Fibroblast of mammary gland (primary cell): Measurements from ENCODE around the gene MAP3K8.

Source experiments
- DNase-seq: peaks from one replicate; pipeline ENCODE4 v3.0.0-alpha.2; 2010; ENCODE audit warnings: low read depth
- H3K4me3 ChIP-seq: 2 replicates; pipeline ENCODE4 v1.5.1; 2011; ENCODE audit warnings: low read depth, mild to moderate bottlenecking, low read length, moderate library complexity; ENCODE audit not compliant: control insufficient read depth
- TF ChIP-seq, protein P1 (sequence below): conservative IDR thresholded peaks from 2 replicates; pipeline ENCODE4 v1.5.1; 2011; ENCODE audit warnings: low read depth, low read length, inconsistent platforms; ENCODE audit not compliant: control insufficient read depth, insufficient read depth

Gene MAP3K8

DNA sequence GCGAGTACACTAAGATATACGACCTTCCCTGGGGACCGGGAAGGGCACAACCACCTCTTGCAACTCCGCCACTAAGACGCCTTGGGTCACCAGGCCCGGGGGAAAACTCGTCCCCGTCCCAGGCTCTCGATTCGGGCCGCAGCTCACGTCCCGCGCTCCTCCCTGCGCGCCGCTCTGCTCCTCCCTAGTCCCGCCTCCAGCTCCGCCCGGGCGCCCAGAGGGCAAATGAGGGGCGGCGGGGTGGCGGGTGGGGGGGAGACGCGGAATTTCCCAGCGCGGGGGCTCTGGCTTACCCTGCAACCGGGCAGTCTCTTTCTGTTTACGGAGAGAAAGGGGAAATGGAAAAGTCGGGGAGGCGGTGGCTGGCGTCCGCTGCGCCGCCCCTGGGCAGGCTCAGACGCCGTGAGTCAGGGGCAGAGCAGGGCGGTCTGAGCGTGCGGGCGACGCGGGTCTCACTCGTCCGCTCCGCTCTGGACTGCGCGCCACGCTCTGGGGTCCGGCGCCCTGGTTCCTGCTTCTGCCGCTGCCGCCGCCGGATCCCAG, at the start of gene MAP3K8:
Gene MAP3K8 (plus strand): TSS at position 455 of the 543 bp plus-strand sequence. CDS start 4,755 bp downstream, outside the sequence.
- peak; percentile 75 for DNase-seq

DNA sequence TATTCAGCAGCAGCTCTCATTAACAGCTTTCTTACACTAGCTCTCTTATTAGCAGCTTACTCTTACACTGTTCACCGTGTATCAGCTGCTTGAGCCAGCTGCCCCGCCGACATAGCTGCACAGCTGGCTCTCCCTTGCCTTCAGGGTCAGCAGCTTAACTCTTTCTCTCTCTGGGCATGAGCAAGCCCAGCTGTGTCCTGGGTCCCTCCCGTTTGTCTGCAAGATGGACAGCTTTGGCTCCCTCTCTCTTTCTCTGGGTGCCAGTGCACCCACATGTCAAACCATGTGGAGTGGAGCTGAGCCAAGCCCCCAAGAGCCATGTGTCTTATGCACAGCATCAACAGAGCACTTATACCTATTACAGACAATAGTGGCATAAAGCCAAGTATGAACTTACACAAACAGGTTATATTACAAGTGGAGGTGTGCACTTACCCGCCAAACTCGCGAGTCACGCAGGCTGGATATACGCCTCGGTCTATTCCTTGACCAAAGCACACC, 49.2 kb upstream of the MAP3K8 start:
- TF ChIP-seq, protein P1, sequence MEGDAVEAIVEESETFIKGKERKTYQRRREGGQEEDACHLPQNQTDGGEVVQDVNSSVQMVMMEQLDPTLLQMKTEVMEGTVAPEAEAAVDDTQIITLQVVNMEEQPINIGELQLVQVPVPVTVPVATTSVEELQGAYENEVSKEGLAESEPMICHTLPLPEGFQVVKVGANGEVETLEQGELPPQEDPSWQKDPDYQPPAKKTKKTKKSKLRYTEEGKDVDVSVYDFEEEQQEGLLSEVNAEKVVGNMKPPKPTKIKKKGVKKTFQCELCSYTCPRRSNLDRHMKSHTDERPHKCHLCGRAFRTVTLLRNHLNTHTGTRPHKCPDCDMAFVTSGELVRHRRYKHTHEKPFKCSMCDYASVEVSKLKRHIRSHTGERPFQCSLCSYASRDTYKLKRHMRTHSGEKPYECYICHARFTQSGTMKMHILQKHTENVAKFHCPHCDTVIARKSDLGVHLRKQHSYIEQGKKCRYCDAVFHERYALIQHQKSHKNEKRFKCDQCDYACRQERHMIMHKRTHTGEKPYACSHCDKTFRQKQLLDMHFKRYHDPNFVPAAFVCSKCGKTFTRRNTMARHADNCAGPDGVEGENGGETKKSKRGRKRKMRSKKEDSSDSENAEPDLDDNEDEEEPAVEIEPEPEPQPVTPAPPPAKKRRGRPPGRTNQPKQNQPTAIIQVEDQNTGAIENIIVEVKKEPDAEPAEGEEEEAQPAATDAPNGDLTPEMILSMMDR, result peak; percentile 39
- H3K4me3 ChIP-seq, result no peak overlapping the region
- DNase-seq, result peak; percentile 38

More for the DNA sequence above, at the start of gene MAP3K8:
- peak within 1 kb of the TSS; percentile 80 for H3K4me3 ChIP-seq
- TF ChIP-seq, protein P1, result no peak

DNA sequence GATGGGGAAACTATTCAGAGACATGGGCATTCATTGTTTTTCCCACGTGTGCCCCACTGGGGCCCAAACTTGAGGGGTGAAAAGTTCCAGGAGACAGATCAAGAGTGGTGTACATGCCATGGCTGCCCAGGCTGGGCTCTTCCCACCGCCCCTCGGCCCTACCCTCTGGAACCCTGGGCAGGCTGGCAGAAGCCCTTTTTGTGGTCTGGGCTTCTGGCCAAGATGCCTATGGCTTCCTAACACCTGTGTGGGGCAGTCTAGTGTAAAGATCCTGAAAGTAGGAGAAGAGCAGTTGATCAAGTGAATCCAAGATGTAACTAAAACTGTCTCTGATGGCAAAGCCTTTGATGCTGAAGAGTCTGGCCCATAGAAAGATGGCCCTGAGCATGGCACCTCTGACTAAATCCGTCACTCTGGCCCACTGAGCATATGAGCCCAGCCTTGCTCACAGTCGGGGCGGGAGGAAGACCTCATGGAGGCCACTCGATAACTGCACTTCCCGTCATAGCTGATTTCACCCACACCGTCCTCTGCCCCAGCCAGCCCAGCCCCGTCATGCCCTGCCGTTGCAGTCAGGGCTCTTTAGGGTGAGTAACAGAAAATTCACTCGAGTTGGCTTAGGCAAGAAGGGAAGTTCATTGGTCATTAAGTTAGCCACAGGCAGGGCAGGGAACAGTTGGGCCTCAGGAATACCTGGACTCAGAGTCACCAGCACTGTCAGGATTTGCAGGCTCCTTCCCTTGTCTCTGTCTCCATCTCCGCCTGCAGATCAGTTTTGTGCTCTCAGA, 47.0 kb upstream of the MAP3K8 start:
- no peak overlapping the region for H3K4me3 ChIP-seq
- peak; percentile 22 for DNase-seq
- TF ChIP-seq, protein P1, result no peak

DNA sequence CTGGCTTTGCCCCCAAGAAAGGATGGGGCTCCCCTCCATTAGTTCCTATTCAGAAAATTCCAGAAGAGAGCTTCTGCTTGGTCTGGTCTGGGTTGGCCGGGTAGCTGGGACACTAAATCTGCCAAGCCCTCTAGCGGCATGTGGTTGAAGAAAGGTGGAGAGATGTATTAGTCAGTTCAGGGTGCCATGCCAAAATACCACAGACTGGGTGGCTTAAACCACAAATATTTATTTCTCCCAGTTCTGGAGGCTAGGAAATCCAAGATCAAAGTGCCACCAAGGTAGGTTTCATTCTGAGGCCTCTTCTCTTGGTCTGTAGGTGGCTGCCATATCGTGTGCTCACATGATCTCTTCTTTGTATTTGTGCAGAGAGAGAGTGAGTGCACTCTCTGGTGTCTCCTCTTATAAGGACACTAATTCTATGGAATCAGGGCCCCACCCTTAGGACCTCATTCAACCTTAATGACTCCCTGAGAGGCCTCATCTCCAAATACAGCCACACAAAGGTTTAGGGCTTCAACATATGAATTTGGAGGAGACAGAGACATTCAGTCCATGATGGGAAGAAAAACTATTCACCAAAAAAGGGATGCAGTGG, 46.2 kb upstream of the MAP3K8 start:
- no peak overlapping the region for H3K4me3 ChIP-seq
- TF ChIP-seq, protein P1, result peak; percentile 21
- DNase-seq, result peak; percentile 45

DNA sequence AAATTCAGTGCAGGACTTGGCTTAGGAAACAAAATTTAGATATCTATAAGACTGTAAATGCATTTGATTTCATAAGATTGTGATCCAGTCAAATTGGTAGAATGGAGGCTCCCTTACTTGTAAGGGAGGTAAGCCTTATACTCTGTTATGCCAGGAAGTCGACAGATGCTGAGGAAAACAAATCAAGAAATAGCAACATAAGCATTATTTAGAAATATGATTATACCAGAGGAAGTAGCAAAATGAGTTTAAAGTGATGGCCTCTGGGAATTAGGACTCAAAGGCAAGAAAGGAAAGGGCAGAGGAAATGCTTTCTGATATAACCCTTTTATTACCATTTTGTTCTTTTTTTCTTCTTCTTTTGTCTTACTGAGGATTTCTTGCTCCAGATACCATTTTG, 44.4 kb upstream of the MAP3K8 start:
- no peak overlapping the region for H3K4me3 ChIP-seq
- DNase-seq, result no peak
- TF ChIP-seq, protein P1, result no peak

DNA sequence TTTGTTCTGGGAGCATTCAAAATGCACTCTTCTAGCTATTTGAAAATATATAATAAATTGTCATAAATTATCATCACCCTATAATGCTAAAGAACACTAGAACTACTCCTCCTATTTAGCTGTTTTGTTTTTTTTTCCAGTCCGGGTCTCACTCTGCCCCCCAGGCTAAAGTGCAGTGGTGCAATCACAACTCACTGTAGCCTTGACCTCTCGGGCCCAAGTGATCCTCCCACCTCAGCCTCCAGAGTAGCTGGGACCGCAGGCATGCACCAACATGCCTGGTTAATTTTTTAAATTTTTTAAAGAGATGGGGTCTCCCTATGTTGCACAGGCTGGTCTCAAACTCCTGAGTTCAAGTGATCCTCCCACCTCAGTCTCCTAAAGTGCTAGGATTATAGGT, 43.8 kb upstream of the MAP3K8 start:
- TF ChIP-seq, protein P1, result no peak
- DNase-seq, result no peak
- H3K4me3 ChIP-seq, result no peak overlapping the region
